HG03196 (cell line): Measurements from ENCODE around the gene FMN1.
A peak's percentile ranks its signal among the peaks of the same experiment; 100 is the strongest.
"Not testable (repeated sequence)": the region's sequence is repeated elsewhere in the genome, so short reads cannot be mapped to it uniquely, and the experiment has no call there.

Source experiments
- ATAC-seq: cut with Tn5 transposase; IDR thresholded peaks from one replicate; pipeline ENCODE4 v1.9.1; 2021; ENCODE audit not compliant: unreplicated experiment

Gene FMN1

DNA sequence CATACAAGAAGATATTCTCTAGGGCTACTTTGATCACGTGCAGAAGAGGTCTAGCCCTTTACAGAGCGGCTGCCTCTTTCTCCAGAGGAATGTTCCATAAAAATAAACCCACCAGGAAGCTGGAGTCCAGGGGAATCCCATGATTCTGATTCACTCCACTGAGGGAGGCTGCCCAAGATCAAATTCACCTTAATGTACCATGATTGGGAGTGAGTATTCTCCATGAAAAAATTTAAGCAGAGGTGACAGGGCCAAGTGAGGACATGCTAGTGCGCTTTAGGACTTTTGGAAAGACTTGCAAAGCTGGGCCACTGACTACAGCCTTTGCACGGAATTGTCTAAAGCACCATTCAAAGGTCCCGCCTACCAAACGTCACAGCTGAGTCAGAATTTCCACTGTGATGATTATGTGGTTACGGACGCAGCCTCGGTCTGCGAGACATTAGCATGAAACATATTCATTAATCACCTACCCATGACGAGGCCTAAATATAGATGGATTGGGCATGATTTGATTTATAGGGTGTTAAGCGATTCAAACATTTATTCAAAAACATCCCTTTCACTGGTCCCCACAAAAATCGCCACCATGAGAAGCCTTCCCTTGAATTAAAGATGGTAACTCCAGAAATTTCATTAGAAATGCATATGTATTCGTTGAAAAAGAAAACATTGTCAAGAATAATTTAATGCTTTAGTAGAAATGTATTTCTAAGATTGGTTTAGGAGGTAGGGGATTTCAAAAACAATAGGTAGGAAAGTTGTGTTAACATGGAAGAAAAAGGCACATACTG is 324.1 kb downstream of the FMN1 start:
- no peak for ATAC-seq

DNA sequence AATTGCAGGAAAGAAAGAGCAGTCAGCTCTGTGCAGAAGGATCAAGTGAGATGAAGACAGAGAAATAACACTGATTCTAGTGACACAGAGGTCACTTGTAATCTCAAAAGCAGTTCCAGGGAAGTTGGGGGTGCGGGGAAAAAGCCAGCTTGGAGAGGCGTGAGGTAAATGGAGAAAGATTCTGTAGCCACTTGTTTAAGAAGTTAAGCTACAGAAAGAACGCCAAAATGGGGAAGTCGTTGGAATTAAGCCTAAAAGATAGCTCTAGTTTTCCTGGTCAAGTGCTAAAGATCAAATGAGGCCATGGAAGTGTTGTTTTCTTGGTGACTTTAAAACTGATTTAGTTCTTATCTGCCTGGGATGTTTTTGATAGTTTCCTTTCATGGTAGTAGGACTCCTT is 324.7 kb downstream of the FMN1 start:
- no peak for ATAC-seq

DNA sequence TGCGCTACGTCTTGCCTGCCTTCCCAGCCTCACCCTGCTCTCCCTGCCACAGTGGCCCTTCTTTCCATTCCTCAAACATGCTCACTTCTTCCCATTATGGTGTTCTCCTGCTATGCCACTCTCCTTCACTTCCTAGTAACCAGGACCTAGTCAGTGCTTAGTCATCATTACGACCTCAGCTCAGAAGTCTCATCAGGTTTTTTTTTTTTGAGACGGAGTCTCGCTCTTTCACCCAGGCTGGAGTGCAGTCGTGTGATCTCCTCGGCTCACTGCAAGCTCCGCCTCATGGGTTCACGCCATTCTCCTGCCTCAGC is 327.2 kb downstream of the FMN1 start:
- ATAC-seq: no peak

DNA sequence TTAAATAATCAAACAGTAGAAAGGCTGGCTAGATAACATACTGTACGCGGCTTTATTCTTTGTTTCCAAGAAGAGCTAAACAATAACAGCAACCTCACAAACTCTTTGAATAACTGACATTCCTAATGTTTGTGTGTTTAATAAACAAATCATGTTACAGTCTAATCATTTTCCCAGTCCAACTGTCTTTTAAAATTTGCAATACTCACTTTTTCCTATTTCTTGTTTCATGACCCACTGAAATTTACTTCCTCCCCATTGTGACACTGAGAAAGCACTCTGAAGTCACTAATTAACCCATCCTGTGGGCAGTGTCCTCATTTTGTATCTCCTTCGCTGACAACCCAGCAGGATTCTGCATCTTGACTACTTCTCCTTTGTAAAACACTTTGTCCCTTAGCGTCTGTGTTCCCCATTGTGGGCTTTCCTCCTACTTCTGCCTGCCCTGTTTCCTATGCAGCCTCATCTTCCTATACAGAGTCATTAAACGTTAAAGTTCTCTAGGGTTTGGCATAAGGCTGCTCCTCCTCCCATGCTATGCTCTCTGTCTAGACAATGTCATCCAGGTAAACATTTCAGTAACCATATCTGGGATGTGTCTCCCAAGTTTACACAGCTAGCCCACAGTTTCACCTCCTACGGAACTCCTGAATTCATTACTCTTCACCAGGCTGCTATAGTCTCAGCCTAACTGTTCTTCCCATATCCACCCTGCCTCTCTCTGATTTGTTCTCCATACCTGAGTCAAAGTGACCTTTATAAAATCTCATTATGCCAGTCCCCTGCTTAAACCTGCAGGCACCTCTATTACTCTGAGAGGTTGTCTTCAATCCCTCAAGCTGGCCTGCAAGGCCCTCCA is 327.8 kb downstream of the FMN1 start:
- ATAC-seq: no peak

DNA sequence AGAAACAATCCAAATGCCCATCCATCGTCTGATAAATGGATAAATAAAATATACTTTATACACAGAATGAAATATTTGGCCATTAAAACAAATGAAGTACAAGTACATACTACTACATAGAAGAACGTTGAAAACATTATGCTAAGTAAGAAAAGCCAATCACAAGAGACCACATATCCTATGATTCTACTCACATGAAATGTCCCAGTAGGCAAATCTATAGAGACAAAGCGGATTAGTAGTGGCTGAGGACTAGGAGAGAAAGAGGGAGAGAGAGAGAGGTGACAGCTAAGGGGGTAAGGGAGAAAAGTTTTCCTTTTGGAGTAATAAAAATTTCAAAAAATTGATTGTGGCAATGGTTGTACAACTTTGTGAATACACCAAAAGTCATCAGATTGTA is 329.7 kb downstream of the FMN1 start:
- no peak for ATAC-seq

DNA sequence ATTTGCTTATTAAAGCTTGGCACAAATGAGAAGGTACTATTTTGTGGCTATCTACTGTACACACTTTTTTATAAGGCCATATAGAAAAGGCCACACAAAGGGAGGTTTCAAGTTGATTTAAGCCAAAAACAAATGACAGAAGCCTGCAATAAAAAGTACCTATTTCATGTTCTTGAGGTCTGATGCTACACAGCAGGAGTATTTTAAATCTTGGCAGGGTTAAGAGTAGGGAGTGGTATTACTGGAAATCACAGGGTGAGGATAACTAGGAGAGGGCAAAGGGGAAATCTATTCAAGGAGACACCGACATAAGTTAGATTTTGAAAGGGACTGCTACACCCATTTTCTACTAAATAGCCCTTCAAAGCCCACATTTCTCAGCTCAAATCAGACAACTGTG is 330.5 kb downstream of the FMN1 start:
- ATAC-seq: no peak

DNA sequence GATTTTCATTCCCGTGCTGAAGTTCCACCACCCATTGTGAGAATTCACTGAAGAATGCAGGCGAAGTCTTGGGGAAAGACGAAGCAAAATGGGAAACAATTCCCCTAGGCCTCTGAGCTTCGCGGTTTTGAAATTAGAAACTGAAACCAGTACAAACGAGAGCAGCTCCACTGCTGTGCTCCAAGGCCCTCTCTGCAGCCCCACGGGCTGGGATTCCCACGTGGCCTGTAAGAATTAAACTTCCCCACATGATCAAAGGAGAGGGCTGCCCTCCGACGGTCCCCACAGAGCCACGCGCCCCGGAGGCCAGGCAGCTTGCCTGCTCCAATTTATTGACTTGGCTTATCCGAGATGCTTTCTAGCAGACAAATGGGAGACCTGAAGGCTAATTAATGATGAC is 332.8 kb downstream of the FMN1 start:
- ATAC-seq: peak; percentile 55

DNA sequence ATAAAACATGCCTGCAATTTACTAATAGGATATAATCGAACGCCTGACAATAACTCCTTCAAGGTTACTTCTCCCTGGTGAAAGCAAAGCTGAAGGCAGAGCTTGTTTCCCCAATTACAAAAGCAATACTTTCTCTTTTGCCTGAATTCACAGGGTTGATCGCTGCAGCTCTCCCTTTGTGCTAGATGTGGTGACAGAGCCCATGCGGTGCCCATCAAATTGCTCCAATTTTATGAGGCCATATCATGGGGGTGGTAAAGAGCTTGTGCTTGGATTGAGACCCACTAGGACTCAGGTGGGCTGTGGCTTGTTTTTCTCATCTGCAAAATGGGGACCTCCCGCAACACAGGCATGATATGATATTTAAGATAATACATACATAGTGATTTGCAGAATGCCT is 333.3 kb downstream of the FMN1 start:
- ATAC-seq: no peak

DNA sequence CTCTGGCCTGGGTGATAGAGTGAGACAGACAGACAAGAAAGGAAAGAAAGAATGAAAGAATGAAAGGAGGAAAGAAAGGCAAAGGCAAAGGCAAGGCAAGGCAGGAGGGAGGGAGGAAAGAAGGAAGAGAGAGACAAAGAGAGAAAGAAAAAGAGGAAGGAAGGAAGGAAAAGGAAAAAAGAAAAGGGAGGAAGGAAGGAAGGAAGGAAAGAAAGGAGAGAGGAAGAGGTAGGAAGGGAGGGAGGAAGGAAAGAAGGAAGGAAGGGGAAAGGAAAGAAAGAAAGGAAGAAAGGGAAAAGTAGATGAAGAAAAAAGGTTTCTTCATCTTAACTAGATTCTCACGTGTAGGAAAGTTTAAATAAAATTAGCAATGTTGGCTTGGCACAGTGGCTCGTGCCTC is 334.5 kb downstream of the FMN1 start:
- ATAC-seq: no peak

DNA sequence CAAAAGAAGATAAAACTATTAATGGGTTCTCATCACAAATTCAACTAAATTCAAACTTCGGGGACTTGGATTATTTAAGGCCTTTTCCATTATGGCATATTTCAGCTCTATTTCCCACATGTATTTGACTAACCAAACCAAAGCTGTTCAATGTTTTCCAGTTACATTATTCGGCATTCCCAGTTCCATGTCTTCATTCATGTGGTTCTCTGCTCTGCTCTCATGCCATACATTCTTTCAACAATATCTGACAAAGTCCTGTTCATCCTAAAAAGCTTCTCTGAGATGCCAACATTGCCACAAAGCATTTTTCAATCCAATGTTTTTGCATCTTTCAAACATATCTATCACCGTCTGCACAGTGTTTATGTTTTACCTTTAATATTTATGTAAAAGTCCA is 335.3 kb downstream of the FMN1 start:
- no peak for ATAC-seq

DNA sequence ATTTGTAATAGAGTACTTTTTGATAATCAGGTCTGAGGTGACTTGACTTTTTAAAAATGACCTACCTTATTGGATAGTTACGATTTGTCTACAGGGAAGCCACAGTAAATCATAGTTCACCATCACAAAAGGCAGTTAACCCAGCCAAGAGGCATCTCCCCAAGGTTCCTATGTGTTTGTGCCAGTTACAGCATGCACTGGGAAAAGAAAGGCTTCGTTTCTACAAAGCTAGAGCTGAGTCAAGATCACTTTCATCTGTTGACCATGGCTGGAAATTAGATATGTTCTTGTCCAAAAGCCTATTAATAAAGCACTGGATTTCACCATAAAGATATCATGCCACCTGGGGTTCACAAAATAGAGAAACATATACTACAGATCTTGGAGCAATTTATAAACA is 336.8 kb downstream of the FMN1 start:
- no peak for ATAC-seq

DNA sequence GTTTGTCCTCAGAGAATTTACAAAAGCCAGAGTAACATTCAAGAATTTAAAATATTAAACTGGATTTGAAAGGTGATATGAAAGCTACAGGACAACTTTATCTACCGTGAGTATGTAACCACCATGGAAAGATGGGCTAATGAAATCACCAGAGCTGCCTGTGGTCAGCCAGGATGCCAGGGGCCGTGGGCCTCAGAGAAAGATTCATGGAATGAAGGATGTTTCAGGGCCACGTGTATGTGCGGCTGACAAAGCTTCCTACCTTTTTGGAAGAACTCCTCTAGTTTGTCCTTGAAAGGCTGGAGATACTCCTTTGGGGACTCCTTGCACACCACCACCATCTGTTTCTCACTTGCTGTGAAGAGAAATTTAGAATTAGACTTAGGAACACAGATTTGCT is 337.8 kb downstream of the FMN1 start:
- no peak for ATAC-seq

DNA sequence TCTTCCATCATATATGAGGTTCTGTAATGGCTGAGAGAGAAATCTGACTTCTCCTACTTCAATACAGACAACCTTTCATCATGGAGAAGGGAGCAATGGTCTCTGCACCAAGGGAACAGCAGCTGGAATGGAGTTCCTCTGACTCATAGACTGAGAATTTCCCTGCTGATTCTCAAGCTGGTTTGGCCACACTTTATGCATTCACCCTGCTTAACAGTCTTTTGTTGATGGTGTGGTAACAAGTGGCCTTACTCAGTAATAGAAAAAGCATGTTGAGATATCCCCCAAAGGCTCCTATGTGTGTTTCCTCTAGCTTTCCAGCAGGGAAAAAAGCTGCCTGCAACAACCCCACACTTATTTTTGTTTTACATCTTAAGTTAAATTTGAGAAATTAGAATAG is 338.6 kb downstream of the FMN1 start:
- no peak for ATAC-seq

DNA sequence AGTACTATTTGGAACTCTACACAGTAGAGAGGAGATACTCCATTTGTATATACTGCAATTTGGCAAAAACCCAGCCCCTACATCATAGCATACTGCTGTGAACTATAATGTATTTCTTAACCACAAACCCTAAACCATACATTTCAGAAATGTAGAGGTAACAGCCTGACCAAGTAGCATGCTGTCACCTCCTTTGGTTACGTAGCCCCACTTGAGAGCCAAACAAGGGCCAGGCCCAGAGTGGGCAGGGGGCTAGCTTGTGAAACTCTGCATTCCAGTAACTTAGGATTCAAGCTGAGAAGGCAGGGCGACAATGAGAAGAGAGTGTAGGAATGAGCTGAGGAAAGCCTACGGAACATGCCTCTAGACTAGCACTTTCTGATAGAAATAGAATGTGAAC is 340.9 kb downstream of the FMN1 start:
- ATAC-seq: no peak

DNA sequence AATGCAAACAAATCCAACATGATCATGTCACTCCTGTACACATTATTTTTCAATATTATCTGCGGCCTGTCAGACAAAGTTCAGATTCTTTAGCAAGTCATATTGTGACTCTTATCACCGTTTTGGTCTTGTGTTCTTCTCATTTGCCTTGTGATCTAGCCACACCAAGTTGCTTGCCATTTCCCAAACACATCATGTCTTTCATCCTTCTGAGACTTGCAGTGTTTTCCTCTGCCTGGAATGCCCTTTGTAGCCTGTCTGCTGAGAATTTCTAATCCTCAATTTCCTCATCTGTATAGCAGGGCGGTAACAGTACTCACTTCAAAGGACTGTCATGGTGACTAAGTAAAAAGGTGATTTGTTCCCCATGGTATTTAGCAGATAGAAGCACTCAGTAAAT is 341.7 kb downstream of the FMN1 start:
- ATAC-seq: no peak

DNA sequence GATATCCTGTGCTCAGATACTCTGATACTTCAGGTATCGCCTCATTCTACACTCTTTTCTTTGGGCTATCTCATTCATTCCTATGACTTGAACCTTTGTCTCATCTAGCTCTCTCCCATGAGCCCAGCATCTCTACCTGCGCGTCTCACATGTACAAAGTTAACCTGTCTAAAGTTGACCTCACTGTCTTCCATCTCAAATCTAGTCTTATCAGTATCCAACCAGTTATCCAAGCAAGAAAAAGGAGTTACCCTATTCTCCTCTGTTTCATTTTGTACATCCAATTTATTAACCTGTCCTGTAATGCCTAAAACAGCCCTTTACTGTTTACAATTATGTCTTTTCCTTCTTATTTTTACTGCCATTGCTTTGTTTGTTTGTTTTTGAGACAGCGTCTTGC is 342.5 kb downstream of the FMN1 start:
- ATAC-seq: no peak

DNA sequence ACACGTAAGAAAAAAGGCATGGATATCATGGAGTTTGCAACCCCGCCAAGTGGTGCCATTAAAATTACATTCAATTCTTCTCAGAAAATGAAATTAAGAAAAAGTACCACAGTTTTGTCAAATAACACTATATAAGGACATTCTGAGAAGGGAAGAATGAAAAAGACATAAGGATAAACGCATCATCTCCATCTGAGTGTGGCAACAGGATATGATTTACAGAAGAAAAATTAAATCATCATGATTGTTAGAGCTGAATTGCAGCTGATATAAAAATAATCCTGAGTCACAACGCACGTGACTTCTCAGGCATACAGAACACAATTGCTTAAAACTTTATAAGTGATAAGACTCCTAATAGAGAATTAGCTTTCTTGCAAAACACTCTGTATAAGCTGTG is 342.9 kb downstream of the FMN1 start:
- no peak for ATAC-seq

DNA sequence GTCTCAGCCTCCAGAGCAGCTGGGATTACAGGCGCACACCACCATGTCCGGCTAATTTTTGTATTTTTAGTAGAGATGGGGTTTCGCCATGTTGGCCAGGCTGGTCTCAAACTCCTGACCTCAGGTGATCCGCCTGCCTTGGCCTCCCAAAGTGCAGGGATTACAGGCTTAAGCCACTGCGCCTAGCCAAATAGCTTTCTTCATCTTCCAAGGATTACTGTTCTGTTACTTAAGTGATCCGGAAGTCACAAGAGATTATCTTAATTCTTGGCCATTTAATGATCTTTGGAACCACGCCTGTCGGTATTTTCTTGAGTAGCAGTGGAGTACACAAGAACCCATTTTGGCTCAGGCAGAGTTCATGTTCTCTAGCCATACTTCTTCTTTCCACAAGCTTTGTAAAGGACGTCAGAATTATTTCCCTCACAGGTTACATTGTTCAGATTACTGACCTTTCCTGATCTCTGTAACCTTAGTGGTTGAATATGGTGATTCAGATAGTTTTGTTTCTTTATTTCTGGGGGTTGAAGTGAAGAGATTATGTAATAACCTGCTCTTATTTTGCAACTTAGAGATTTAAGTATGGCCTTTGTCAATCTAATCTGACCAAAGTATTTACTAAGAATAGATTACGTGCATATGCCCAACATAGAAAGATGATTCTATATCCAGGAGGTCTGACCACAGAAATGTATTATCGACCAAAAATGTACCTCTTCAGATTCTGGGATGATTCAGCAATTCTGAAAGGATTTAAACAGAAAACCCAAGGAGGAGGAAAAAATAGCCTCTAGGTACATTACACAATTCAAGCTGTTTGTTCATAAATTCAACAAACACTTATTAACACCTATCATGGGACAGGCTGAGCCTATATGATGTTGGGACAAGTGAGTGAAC is 344.5 kb downstream of the FMN1 start:
- ATAC-seq: no peak

DNA sequence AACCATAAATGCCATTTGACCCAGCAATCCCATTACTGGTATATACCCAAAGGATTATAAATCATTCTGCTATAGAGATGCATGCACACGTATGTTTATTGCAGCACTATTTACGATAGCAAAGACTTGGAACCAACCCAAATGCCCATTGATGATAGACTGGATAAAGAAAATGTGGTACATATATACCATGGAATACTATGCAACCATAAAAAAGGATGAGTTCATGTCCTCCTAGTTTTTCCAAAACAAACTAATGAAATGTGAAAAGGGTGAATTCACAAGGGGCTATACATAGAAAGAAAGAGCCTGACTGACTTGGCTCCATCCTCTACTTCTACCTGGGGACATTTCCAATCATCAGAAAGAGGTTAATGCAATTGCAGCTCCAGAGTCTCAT is 347.8 kb downstream of the FMN1 start:
- not testable (repeated sequence) for ATAC-seq

DNA sequence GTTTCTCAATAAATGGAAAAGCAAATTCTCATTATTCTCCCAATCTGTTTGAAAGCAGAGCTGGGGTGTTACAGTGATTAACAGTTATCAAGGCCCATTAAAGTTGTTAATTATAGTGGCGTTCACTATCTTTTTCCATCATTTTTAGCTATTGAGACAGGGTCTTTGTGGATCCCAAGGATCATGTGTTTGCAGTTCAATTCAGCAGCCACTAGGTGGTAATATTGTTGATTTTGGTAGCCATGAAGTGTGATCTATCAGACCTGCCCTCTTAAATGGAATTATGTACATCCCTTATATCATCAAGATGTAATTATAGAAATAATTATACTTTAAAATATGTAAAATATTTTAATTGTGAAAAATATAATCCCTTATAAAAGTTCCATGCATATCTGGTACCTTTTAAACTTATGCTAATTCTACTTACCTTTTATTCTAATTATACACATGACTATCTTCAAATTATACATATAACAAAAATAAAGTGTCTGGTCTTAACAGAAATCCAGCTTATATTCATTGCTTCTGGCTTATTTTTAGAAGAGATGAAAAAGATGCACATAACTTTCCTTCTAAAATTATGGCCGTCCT is 350.3 kb downstream of the FMN1 start:
- no peak for ATAC-seq

DNA sequence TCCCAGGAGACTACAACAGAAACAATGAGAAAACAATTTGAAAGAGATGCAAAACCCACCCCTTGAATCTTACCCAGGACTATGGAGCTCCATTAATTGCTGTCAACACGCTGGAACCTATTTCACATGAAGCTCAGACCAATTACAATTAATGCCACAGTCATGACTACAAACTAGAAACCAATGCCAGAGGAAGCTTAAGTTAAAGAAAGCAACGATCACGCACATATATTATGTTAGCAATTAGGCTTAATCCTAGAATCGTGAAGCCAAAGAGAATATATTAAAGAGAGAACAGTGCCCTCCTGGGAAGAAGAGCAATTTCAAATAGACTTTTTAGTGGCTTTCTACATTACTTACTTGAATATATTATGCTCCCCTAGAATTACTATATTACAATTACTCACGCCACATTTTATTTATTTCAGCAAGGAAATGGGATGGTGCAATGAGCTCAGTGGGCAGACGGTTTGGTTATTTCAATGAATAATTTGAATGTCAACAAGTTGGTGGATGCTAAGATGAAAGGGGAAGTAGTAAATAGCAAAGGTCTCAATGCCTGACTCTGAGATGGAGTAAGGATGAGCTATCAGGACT is 351.2 kb downstream of the FMN1 start:
- no peak for ATAC-seq
